DMS53 treated with DMSO at 0.1 percent for 48 hours (cell line): ENCODE results near the gene FKBP6.
"Not testable (repeated sequence)": the region's sequence is repeated elsewhere in the genome, so short reads cannot be mapped to it uniquely, and the experiment has no call there.

Experiments used
- DNase-seq: peaks from one replicate; lab custom pipeline; 2025; ENCODE audit not compliant: unreplicated experiment; lab: John Stamatoyannopoulos, UW

FKBP6 gene, protein sequence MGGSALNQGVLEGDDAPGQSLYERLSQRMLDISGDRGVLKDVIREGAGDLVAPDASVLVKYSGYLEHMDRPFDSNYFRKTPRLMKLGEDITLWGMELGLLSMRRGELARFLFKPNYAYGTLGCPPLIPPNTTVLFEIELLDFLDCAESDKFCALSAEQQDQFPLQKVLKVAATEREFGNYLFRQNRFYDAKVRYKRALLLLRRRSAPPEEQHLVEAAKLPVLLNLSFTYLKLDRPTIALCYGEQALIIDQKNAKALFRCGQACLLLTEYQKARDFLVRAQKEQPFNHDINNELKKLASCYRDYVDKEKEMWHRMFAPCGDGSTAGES

DNA sequence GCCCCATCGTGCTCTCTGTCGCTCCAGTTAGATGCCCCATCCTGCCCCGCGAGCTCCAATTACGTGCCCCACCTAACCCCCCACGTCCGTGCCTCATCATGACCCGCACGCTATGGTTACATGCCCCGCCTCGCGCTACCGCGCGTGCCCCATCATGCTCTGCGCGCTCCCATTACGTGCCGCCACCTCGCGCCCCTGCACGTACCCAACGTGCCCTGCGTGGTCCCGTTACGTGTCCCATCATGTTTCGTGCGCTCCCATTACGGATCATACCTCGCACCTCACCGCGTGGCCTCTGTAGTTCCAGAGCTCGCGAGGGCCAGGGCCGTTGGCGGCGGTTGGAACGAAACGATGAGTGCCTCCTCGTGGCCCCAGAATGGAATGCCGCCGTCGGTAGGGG lies at the start of gene FKBP6, which contains the start of gene TRIM50:
Gene FKBP6 (plus strand): TSS at position 240 of the 400 bp plus-strand sequence. CDS start 268 bp downstream, outside the sequence.
Gene TRIM50 (minus strand): TSS at position 161 of the 400 bp plus-strand sequence. CDS start 3,295 bp downstream, outside the sequence.
- DNase-seq, result not testable (repeated sequence)

DNA sequence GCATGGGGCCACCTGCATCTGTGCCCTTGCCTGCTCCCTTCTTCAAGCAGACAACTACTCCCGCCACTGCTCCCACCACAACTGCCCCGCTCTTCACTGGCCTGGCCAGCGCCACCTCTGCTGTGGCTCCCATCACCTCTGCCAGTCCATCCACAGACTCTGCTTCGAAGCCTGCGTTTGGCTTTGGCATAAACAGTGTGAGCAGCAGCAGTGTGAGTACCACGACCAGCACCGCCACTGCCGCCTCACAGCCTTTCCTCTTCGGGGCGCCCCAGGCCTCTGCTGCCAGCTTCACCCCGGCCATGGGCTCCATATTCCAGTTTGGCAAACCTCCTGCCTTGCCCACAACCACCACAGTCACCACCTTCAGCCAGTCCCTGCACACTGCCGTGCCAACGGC lies 30.7 kb upstream of the FKBP6 start:
- not testable (repeated sequence) for DNase-seq

DNA sequence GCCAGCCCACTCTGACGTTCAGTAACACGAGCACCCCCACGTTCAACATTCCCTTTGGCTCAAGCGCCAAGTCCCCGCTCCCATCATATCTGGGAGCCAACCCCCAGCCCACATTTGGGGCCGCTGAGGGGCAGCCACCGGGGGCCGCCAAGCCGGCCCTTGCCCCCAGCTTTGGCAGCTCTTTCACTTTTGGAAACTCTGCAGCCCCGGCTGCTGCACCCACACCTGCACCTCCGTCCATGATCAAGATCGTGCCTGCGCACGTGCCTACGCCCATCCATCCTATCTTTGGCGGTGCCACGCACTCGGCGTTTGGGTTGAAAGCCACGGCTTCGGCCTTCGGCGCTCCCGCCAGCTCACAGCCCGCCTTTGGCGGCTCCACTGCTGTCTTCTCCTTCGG lies 30.3 kb upstream of the FKBP6 start:
- not testable (repeated sequence) for DNase-seq

DNA sequence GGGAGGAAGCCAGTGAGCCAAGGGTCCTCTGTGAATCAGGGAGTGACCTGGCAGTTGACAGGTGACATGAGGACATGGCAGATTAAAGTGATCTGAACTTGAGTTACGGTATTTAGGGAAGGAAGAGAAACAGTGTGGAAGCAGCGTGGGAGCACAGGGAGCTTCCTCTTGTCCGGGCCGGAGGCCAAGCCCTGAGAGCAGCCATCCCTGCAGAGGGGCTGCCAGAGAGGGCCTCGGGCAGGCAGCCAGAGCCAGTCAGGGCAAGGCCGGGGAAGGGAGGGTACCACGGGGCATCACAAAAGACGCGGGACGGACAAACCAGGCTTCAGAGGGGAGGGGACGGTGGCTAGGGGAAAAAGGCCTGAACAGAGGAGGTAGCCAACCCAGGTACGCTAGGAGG lies 28.1 kb upstream of the FKBP6 start:
- not testable (repeated sequence) for DNase-seq

DNA sequence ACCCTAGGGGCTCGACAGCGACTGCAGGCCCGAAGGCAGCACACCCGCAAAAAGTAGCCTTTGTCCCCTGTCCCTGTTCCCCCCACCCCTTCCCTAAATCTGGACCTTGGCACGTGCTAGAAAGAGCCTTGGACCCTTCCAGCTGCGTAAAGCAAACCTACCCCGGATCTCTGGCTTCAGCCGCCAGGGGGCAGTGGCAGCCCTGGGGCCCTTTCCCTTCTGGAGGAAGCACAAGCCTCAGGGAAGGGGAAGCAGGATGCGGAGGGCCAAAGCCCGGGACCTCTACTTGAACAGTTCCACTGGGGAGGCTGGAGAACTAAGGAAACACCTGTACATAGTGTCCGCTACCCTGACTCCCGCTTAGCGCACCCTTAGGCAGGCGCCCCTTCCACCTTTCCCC lies 26.9 kb upstream of the FKBP6 start:
- DNase-seq, result not testable (repeated sequence)

DNA sequence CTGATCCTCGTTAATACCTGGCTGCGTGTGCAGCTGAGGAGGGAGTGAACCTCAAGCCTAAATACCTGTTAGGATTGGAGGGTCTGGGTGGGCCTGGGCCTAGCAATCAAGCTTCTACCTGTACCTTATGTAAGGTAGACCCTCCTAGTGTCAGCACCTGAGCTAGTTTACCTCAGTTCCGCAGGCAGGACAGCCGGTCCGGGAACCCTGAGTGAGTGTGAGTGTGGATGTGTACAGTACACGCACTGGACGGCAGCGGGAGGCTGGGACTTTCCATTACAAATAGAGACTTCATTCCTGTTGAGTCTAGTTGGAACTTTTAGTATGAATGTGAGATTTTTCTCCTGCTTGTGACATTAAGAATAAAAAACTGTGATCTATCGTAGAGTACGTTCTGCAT lies 25.1 kb upstream of the FKBP6 start:
- DNase-seq, result not testable (repeated sequence)

DNA sequence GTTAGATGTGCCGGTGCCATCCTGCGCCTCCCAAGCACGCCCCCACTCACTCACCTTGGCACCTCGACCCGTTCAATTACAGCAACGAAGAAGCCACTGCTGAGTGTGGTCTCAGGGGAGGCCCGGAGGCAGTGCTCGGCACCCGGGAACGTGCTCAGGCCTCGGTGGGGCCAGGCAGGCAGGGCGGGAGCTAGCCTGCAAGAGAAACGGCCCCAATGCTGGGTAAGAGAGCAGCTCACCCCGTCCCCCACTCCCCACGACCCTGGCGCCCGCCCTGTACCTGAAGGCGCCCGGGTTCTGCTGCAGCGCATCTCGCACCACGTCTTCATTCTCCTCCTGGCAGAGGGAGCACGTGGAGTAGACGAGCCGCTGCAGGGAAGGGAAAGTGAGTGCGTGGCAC lies 24.4 kb upstream of the FKBP6 start:
- DNase-seq, result no peak

DNA sequence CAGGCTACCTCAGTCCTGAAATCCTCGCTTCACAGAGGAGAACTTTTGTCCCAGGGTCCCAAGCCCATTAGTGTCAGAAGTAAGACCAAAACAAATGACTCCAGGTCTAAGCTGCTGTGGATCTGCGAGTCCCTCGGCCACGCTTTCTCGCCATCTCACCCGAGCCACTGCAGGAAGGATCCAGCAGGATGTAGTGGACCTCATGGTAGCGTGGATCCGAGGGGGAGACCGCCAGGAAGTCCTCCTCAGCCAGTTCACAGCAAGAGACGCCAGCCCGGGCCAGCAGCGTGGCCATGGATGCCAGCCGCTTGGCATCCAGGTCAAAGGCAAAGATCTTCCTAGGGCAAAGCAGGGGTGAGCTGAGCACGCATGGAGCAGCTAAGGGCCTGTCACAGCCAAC lies 23.9 kb upstream of the FKBP6 start:
- DNase-seq, result no peak

DNA sequence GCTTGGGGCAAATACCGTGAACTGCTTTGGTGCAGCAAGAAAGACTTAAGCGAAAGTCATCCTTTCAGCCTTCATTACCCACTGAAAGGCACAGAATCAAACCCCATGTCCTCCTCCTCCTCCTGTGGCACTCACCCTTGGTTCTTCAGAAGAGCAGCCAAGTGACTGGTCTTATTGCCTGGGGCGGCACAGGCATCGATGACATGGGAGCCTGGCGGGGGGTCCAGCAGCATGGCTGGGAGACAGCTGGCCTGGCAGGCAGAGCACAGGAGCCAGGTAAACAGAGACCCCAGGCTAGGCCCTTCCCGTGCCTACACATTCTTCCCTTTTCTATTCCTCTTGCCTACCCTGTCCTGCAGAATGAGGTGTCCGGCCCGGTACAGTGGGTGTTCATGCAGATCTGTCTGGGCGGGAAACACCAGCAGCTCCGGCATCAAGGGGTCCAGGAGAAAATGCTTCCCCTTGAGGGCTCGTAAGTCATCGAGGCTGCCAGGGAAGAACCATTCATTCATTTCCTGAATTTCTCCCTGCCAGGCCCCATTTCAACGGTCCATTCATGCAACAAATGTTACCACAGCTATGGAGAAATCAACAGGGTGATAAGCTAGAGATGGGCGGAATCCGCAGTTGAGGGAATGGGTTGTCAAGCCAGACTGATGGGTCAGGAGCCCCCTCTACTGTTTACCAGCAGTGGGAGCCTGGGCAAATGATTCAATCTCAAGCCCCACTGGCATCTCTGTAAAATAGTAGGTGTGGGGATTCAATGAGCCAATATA lies 23.2 kb upstream of the FKBP6 start:
- DNase-seq, result not testable (repeated sequence)

DNA sequence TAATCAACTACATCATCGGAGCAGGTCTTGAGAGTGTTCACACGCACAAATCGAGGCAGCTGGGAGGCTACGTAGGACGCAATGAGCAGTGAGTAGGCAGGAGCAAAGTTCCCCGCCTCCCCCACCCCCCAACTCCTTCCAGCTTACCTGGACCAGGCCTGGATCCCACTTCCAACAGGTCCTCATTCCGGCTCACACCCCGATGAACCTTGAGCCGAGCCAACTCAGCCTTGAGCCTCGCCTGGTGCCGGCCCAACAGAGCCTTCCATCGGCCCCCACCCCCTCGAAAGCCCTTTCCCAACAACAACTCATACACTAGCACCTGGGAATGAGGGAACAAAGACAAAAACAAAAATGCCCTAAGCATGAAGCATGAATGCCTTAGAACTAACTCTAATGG lies 20.5 kb upstream of the FKBP6 start:
- DNase-seq, result no peak

DNA sequence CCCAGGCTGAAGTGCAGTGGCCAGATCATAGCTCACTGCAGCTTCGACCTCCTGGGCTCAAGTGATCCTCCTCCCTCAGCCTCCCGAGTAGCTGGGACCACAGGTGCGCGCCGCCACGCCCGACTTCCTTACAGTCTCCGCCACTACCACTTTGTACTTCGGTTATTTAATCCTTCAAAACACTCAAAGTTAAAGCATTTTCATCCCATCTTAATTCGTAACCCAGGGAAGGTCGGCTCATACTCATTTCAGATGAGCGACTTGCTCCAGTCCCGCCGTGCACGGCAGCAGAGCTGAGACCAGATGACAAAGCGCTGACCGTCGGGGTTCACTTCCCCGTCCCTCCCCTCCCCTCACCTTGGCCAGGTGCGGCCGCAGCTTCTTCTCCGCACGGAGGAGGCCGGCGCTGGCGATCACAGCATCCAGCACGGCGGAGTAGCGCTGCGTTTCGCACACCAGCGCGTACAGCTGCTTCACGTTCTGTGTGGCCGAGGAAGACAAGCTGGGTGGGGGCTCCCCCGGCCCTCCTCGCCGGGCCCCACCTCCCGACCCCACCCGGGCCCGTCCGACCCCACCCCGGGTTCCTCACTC lies 19.8 kb upstream of the FKBP6 start:
- DNase-seq, result peak; percentile 36

DNA sequence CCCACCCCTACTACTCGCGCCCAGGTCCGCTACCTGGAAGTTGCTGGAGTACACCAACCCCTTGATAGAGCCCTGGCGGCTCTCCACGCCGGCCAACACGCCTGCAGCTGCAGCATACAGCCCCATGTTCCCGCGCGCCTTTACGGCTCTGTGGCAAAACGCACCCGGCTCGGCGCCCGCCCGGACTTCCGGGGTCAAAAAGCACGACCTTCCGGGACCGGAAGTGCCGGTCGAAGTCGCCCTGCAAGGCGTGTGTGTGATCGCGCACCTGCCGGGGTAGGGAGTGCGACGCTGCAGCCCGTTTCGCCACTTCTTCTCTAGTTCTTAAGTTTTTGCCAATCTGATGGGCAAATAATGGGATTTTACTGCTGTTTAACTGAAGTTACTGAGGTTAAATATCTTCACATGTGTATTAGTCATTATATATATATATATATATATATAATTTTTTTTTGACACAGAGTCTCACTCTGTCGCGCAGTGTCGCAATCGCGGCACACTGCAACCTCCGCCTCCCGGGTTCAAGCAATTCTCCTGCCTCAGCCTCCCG lies 19.2 kb upstream of the FKBP6 start, which contains the start of gene NSUN5:
Gene NSUN5 (minus strand): TSS at position 162 of the 550 bp plus-strand sequence. CDS start 36 bp downstream, at position 126.
- DNase-seq, result peak; percentile 91

DNA sequence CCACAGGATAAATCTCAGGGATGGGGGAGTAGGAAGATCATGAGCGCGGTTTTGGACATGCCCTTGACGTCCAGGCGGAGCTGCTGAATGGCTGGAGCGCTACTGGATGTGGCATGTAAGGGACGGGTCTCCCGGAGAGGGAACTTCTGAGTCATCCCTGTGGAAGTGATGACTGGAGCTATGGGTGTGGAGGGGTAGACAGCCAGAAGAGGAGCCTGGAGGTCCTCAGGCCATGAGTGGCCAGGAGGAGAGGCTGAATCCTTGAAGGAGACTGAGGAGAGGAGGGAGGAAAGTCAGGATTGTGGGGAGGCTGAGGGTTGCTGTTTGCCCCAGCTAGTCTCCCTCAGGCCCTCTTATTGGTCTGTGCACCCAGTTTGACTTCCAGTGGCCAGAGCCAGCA lies 16.5 kb upstream of the FKBP6 start:
- not testable (repeated sequence) for DNase-seq

DNA sequence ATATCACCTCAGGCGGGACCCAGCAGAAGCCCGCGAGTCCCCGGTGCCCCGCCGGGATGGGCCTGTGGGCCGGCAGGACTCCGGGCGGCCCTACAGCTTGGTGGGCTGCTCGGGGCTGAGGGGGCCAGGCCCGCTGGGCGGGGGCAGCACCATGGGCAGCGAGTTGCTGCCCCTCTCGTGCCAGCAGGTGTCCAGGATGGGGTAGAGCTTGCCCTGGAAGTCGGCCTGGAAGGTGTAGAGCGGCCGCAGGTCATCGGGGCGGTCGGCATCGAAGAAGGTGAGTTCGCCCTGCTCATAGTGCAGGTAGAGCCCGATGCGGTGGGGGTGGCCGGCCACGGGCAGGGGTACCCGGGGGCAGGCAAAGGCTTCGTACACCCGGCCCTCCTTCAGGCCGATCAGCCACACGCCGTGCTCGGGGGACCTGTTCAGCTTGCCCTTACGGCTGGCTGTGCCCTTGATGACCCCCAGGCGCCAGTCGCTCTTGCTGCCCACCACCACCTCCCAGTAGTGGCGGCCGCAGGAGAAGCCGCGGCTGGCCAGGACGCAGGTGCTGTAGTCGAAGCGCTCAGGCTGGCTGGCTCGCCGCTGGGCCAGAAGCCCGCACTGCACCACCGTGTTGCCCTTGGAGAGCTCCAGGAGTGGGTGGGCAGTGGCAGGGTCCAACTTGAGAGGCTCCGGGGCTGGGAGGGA lies 15.0 kb upstream of the FKBP6 start:
- no peak for DNase-seq

DNA sequence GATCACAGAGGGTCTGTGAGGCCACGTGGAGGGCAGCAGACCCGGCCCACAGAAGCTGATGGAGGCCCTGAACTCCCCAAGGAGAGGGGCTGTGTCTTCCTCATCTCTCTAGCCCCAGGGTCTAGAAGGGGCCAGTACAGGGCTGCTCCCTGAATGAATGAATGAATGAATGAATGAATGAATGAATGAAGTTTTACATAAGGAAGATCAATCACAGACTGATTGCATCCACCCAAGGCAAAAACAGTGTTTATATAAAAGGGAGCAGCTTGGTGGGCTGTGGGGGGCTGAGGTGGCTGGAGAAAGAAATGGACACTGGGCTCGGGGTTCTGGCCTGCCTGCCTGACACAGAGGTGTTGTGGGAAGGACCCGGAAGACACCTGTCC lies 14.4 kb upstream of the FKBP6 start:
- DNase-seq, result no peak

DNA sequence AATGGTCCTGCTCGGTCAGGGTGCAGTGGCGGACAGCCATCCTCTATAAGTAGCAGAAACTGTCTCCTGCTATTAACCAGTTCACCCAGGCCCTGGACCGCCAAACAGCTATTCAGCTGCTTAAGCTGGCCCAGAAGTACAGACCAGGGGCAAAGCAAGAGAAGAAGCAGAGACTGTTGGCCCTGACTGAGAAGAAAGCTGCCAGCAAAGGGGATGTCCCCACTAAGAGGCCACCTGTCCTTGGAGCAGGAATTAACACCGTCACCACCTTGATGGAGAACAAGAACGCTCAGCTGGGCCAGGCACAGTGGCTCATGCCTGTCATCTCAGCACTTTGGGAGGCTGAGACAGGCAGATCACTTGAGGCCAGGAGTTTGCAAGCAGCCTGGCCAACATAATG lies 13.7 kb upstream of the FKBP6 start:
- DNase-seq, result no peak

DNA sequence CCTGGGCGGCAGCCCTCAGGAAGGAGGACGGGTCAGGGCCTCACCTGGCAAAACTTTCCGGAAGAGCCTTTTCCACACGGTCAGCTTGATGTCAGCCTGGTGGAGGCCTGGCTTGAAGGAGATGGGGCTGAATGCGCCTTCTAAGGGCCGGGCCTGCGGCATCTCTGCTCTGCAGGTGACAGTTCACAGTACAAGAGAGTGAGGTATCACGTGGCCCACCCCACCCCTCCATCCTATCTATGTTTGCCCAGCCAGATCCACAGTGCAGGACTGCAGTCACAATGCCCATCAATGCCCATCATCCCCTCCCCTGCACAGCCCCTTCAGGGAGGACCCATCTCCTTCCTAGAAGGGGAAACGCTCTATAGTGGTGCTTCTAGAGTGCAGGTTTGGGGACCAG lies 11.4 kb upstream of the FKBP6 start:
- no peak for DNase-seq

DNA sequence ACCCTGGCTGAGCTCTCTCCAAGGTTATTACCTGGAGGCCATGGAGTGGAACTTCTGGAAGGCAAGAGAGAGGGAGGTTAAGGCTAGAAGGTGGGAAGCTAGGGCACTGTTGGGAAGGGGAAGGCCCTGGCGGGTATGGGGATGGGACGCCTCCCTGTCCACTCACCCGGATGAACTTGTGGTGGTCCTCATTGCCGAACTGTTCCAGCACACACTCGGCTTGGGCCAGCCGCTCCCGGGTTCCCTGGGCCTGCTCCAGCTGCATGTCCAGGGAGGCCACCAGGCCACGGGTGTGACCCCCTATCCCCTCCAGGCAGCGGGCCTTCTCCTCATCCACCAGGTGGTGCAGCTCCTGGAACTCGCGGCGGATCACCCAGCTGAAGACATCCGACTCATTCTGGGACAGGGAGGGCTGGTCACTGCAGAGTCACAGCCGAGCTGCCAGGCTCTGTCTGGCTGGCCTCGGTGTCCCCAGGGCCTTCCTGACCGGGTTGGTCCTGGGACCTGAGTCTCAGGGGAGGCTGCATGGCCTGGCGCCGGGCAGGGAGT lies 9.2 kb upstream of the FKBP6 start:
- DNase-seq, result not testable (repeated sequence)

DNA sequence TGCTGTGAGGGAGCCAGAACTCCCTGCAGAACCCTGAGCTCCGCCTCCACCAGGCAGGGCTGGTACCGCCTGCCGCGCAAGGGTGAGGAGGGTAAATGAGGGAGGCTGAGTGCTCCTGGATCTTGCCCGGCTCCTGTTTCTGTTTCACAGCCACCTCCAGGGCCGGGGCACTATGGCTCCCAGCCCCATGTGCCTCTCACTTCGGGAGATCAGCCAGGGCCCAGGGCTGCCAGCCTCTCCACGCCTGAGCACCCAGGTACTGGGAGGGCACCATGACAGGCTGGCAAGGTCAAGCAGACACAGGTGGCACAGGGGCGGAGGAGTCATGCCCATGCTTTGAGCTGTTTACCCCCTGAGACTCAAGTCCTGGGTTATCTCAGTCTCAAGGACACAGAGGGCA lies 8.4 kb upstream of the FKBP6 start:
- not testable (repeated sequence) for DNase-seq

DNA sequence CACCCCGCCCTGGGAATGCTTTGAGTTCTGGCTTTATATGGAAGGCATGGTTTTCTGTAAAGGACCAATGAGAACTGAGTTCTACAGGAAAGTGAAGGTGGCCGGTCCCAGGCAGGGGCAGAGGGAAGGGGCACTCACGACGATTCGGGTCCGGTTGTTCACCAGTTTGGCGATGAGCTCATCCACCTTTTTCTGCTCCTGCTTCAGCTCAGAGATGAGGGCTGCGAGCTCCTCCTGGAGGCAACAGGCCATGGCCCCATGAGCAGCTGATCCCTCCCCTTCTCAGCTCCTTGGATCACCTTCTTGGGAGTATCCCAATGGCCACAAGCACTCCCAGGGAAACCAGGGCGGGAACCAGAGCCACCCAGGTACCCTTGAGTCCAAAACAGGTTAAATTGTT lies 8.0 kb upstream of the FKBP6 start:
- DNase-seq, result not testable (repeated sequence)
